Measurements from ENCODE around the gene C17orf113.

C17orf113 gene

DNA sequence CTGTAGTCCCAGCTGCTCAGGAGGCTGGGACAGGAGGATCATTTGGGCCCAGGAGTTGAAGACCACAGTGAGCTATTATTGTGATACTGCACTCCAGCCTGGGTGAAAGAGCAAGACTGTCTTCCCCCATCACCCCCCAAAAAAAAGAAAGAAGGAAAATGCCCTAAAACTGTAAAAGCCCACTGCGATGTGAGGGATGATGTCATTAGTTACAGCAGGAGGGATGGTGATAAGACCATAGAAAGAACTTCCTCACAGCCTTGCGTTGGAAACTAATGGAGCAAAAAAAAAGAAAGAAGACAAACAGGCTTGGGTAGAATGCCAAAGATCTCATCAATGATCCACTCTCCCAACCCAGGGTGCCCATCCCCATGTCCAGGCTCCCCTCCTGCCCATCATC lies 29.1 kb upstream of the C17orf113 start:
- no peaks in the 10 kb centered on the region for H3K36me3 Mint-ChIP-seq (ENCODE audit: low read depth)
- no peak overlapping the region for H3K27ac Mint-ChIP-seq
- peaks cover 6% of the 10 kb centered on the region for H3K27me3 Mint-ChIP-seq (ENCODE audit: low read depth)
- no peaks in the 10 kb centered on the region for H3K9me3 Mint-ChIP-seq
- H3K4me1 Mint-ChIP-seq (ENCODE audit: low read depth): no peaks in the 10 kb centered on the region
- no peak overlapping the region for H3K4me3 Mint-ChIP-seq
- DNase-seq (ENCODE audit: low spot score): no peak

GRCh38 chr17:42078396-42079043 lies 28.1 kb upstream of the C17orf113 start:
- H3K36me3 Mint-ChIP-seq (ENCODE audit: low read depth): no peaks in the 10 kb centered on the region
- H3K4me1 Mint-ChIP-seq (ENCODE audit: low read depth): peaks cover under 1% of the 10 kb centered on the region
- H3K4me3 Mint-ChIP-seq: no peak overlapping the region
- no peak overlapping the region for H3K27ac Mint-ChIP-seq
- peaks cover 12% of the 10 kb centered on the region for H3K27me3 Mint-ChIP-seq (ENCODE audit: low read depth)
- H3K9me3 Mint-ChIP-seq: no peaks in the 10 kb centered on the region
- DNase-seq (ENCODE audit: low spot score): no peak

DNA sequence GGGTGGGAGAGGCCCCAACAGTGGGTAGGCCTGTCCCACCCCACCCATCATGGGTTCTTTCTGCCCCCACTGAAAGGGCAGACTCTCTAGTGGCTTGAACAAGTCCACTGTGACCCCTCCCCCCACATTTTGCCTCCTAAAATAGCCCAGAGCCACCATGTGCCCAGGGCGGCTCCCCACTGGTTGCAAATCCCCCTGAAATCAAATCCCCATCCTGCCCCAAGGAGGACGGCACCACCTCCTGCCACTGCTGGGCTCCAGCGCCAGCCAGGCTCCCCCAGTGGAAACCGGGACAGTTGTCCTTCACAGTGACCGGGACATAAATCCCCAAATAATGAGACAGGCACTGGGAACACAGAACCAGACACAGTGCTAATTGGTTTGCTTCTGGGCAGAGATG lies 27.4 kb upstream of the C17orf113 start:
- peaks cover 20% of the 10 kb centered on the region for H3K27me3 Mint-ChIP-seq (ENCODE audit: low read depth)
- no peak for DNase-seq (ENCODE audit: low spot score)
- peaks cover 3% of the 10 kb centered on the region for H3K4me1 Mint-ChIP-seq (ENCODE audit: low read depth)
- H3K9me3 Mint-ChIP-seq: no peaks in the 10 kb centered on the region
- no peak overlapping the region for H3K4me3 Mint-ChIP-seq
- no peak overlapping the region for H3K27ac Mint-ChIP-seq
- H3K36me3 Mint-ChIP-seq (ENCODE audit: low read depth): no peaks in the 10 kb centered on the region

GRCh38 chr17:42076797-42077559 lies 26.6 kb upstream of the C17orf113 start:
- no peaks in the 10 kb centered on the region for H3K36me3 Mint-ChIP-seq (ENCODE audit: low read depth)
- no peak overlapping the region for H3K4me3 Mint-ChIP-seq
- no peak overlapping the region for H3K27ac Mint-ChIP-seq
- DNase-seq (ENCODE audit: low spot score): no peak
- H3K27me3 Mint-ChIP-seq (ENCODE audit: low read depth): peaks cover 23% of the 10 kb centered on the region
- H3K9me3 Mint-ChIP-seq: no peaks in the 10 kb centered on the region
- peaks cover 4% of the 10 kb centered on the region for H3K4me1 Mint-ChIP-seq (ENCODE audit: low read depth)

GRCh38 chr17:42075789-42076188 lies 25.4 kb upstream of the C17orf113 start:
- no peak for DNase-seq (ENCODE audit: low spot score)
- Mint-ChIP-seq H3K4me3 (no peak overlapping the region), H3K4me1 (ENCODE audit: low read depth) (peaks cover 6% of the 10 kb centered on the region), H3K27ac (no peak overlapping the region), H3K27me3 (ENCODE audit: low read depth) (peaks cover 32% of the 10 kb centered on the region), H3K36me3 (ENCODE audit: low read depth) (no peaks in the 10 kb centered on the region), H3K9me3 (no peaks in the 10 kb centered on the region)

DNA sequence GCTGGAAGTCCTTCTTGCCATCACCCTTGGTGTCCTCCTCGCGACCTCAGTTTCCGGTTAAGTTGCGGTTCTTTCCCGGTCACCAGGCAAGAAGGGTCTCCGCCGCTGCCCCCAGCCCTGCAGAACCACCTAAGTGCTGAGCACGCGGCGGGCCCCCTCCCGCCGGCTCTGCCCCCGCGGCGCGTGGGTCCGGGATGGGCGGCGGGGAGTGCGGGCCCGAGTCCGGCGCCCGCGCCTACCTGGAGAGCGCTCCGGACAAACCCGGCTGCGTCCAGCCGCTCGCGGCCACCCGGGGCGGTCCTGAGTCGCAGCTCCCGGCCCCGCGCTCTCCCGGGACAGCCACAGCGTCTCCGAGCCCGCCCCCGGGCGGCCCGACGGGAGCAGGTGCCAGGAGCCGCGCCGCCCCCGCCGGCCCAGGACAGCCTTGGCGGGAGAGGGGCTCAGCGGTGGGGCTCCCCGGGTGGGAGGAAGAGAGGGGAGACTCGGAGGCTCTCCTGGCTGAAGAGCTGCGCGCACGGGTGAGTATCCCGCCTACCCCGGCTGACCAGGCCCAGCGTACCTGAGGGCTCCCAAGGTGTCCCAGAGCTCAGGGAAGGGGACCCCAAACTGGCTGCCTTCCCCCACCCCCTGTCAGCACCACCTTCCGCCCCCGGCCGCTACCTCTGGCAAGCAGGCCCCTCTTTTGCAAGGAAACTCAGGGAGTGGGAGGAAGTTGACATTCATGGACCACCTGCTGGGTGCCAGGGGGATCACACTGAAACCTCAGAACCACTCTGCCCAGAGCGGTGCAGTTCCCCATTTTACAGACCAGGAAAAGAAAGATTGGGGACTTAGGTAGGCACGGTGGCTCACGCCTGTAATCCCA lies 22.2 kb upstream of the C17orf113 start:
- Mint-ChIP-seq H3K4me1 (ENCODE audit: low read depth) (peaks cover 6% of the 10 kb centered on the region), H3K36me3 (ENCODE audit: low read depth) (no peaks in the 10 kb centered on the region), H3K27ac (no peak overlapping the region), H3K9me3 (no peaks in the 10 kb centered on the region), H3K4me3 (peak overlapping the region; percentile 63), H3K27me3 (ENCODE audit: low read depth) (peaks cover 37% of the 10 kb centered on the region)
- no peak for DNase-seq (ENCODE audit: low spot score)

DNA sequence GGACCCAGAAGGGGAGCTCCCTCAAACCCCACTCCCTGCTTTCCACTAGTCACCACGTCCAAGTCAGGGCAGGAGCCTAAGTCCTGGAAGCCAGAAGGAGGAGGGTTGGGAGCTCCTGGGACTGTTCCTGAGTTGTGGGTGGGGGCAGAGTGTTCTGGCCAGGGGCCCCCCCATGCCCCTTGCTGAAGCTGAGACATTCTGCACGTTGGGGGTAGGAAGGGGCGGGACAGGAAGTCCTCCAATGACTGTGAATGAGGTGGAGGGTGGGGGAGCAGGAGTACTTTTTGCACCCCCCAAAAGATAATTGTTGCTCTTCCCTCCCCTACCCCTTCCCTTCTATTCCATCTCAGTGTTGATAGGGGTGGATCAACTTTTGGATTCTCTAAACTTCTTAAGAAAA lies 21.4 kb upstream of the C17orf113 start:
- H3K9me3 Mint-ChIP-seq: no peaks in the 10 kb centered on the region
- H3K27ac Mint-ChIP-seq: no peak overlapping the region
- H3K27me3 Mint-ChIP-seq (ENCODE audit: low read depth): peaks cover 37% of the 10 kb centered on the region
- DNase-seq (ENCODE audit: low spot score): no peak
- H3K4me1 Mint-ChIP-seq (ENCODE audit: low read depth): peaks cover 6% of the 10 kb centered on the region
- no peaks in the 10 kb centered on the region for H3K36me3 Mint-ChIP-seq (ENCODE audit: low read depth)
- peak overlapping the region; percentile 63 for H3K4me3 Mint-ChIP-seq

- no peaks in the 10 kb centered on the region for H3K9me3 Mint-ChIP-seq
- H3K4me1 Mint-ChIP-seq (ENCODE audit: low read depth): peaks cover 9% of the 10 kb centered on the region
- peaks cover 29% of the 10 kb centered on the region for H3K27me3 Mint-ChIP-seq (ENCODE audit: low read depth)
- no peaks in the 10 kb centered on the region for H3K36me3 Mint-ChIP-seq (ENCODE audit: low read depth)
- no peak for DNase-seq (ENCODE audit: low spot score)
- H3K27ac Mint-ChIP-seq: no peak overlapping the region
- no peak overlapping the region for H3K4me3 Mint-ChIP-seq
Measured at GRCh38 chr17:42068979-42069378, 18.6 kb upstream of the C17orf113 start.

GRCh38 chr17:42067371-42068091 lies 17.1 kb upstream of the C17orf113 start:
- H3K27ac Mint-ChIP-seq: no peak overlapping the region
- no peaks in the 10 kb centered on the region for H3K36me3 Mint-ChIP-seq (ENCODE audit: low read depth)
- H3K4me3 Mint-ChIP-seq: no peak overlapping the region
- H3K4me1 Mint-ChIP-seq (ENCODE audit: low read depth): peaks cover 13% of the 10 kb centered on the region
- DNase-seq (ENCODE audit: low spot score): peak; percentile 44
- H3K27me3 Mint-ChIP-seq (ENCODE audit: low read depth): peaks cover 17% of the 10 kb centered on the region
- H3K9me3 Mint-ChIP-seq: no peaks in the 10 kb centered on the region

DNA sequence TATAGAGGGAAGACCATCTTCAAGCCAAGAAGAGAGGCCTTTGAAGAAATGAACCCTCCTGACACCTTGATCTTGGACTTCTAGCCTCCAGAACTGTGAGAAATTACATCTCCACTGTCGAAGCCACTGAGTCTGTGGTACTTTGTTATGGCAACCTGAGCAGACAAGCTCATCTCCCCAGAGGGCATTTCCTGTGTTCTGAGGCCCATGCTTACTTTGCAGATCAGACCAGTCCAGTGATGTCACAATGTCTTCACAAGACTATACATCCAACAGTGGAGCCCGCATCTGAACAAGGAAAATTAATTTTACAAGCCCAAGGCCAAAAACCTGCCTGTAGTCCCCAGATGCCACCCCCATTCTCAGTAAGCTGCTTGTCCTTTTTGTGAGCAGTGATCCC lies 14.8 kb upstream of the C17orf113 start:
- DNase-seq (ENCODE audit: low spot score): no peak
- peaks cover 4% of the 10 kb centered on the region for H3K27me3 Mint-ChIP-seq (ENCODE audit: low read depth)
- peaks cover 12% of the 10 kb centered on the region for H3K4me1 Mint-ChIP-seq (ENCODE audit: low read depth)
- H3K36me3 Mint-ChIP-seq (ENCODE audit: low read depth): no peaks in the 10 kb centered on the region
- no peaks in the 10 kb centered on the region for H3K9me3 Mint-ChIP-seq
- H3K27ac Mint-ChIP-seq: no peak overlapping the region
- no peak overlapping the region for H3K4me3 Mint-ChIP-seq

DNA sequence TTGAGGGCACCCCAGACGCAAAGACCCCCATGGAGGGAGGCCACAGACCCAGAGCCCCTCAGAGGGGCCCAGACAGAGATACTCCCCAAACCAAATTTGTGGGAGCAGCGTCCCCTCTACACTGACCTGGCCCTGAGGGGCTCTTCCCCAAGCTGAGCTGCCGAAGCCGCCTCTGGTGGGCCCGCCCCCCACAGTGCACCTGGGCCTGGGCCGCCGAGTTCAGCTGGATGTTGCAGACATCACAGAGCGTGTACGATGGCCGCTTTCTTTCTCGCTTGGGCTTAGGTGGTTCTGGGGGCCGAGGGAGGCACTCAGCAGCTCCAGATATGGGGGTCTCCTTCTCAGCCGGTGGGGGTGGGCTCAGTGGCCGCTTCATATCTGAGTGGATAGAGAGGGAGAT lies 12.3 kb upstream of the C17orf113 start:
- H3K27me3 Mint-ChIP-seq (ENCODE audit: low read depth): no peaks in the 10 kb centered on the region
- peaks cover 13% of the 10 kb centered on the region for H3K4me1 Mint-ChIP-seq (ENCODE audit: low read depth)
- no peak for DNase-seq (ENCODE audit: low spot score)
- no peak overlapping the region for H3K4me3 Mint-ChIP-seq
- H3K9me3 Mint-ChIP-seq: no peaks in the 10 kb centered on the region
- H3K36me3 Mint-ChIP-seq (ENCODE audit: low read depth): no peaks in the 10 kb centered on the region
- no peak overlapping the region for H3K27ac Mint-ChIP-seq

- H3K9me3 Mint-ChIP-seq: no peaks in the 10 kb centered on the region
Measured at GRCh38 chr17:42061646-42062487, 11.5 kb upstream of the C17orf113 start.

GRCh38 chr17:42060231-42060630 lies 9.8 kb upstream of the C17orf113 start:
- no peaks in the 10 kb centered on the region for H3K36me3 Mint-ChIP-seq (ENCODE audit: low read depth)
- H3K4me3 Mint-ChIP-seq: no peak overlapping the region
- no peak for DNase-seq (ENCODE audit: low spot score)
- peaks cover 13% of the 10 kb centered on the region for H3K4me1 Mint-ChIP-seq (ENCODE audit: low read depth)
- no peaks in the 10 kb centered on the region for H3K9me3 Mint-ChIP-seq
- H3K27me3 Mint-ChIP-seq (ENCODE audit: low read depth): peaks cover under 1% of the 10 kb centered on the region
- H3K27ac Mint-ChIP-seq: no peak overlapping the region

More at GRCh38 chr17:42061646-42062487, 11.5 kb upstream of the C17orf113 start:
- H3K4me3 Mint-ChIP-seq: no peak overlapping the region
- H3K27ac Mint-ChIP-seq: no peak overlapping the region
- no peak for DNase-seq (ENCODE audit: low spot score)
- no peaks in the 10 kb centered on the region for H3K27me3 Mint-ChIP-seq (ENCODE audit: low read depth)
- no peaks in the 10 kb centered on the region for H3K36me3 Mint-ChIP-seq (ENCODE audit: low read depth)
- H3K4me1 Mint-ChIP-seq (ENCODE audit: low read depth): peaks cover 13% of the 10 kb centered on the region
